Activated T-cell treated with anti-CD3 and anti-CD28 coated beads, Interleukin-2, amount 50 U/mL, for 1 hour (primary cell): Measurements from ENCODE around the gene KCNH4.
A peak's percentile ranks its signal among the peaks of the same experiment; 100 is the strongest.
"Not testable (repeated sequence)": the region's sequence is repeated elsewhere in the genome, so short reads cannot be mapped to it uniquely, and the experiment has no call there.

Experiments used
- DNase-seq: peaks from one replicate; pipeline ENCODE4 v3.0.0-alpha.2; 2020

Gene KCNH4

DNA sequence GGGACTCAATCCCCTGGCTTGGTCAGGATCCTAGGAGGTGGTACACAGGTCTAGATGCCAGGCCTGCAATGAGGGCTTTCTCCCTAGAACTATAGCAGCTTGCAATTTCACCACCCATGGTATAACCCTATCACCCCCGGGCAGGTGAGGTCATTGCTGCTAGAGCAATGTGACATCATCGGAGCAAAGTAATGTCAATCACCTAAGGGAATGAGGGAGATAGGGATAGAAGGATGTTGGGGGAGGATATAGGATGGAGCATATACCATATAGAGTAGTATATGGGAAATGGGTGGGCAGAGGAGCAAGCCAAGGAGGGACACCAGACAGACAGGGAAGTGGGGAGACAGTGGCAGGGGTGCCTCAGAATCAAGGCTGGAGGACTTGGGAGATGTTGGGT lies 3.3 kb downstream of the KCNH4 start:
- no peak for DNase-seq

DNA sequence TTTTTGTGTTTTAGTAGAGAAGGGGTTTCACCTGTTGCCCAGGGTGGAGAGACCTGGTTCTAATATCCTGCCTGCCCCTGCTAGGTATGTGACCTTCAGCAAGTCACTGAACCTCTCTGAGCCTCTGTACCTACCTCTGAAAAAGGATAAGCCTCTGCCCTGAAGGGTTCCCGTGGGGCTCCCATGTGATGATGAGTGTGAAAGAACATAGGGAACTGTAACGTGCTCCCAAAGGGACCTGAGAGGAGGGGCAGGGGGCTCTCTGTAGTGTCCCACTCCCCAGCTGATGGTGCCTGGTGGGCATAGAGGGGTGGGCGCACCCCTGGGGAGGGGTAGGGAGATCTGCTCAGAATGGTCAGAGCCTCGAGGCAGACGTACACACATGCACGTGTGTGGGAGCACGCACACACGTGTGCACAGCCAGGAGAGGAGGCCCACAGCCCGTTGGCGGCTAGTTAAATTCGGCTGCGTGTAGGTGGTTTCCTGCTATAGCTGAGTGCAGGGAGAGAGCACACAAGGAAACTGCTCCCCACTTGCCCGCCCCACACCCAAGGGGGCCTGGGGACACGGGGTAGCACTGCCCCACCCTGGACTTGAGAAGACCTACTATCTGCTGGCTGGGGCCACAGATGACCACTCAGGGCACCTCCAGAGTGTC lies 6.7 kb downstream of the KCNH4 start:
- no peak for DNase-seq

DNA sequence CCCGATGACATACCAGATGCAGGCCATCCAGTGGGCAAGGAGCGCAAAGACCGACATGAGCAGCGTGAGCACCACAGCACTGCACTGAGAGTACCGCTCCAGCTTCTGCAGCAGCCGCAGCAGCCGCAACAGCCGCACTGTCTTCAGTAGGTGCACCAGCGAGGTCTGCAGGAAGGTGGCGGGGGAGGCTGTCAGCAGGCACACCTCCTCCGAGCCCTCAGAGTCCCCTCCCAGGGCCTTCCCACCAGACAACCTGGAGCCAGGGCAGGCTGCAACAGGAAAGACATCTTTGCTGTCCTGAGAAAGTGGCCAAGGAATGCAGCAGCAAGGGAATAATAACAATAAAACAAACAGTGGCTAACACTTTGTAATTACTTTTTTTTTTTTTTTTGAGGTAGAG lies 9.1 kb downstream of the KCNH4 start:
- no peak for DNase-seq

DNA sequence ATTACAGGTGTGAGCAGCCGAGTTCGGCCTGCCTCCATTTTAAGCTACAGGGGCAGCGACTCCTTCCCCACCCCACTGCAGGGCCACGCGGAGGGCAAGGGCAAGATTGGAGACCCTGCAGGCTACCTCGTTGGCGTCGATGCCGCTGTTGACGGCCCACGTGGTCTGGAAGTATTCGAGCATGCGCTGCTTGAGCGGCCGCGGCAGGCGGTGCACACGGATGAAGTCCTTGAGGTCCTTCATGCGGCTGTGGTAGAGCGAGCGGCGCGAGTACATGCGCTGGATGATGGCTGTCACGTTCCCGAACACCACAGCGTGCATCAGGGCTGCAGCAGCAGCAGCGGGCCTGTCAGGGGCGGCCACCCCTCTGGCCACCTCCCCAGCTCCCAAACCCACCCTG lies 11.6 kb downstream of the KCNH4 start:
- DNase-seq = no peak

DNA sequence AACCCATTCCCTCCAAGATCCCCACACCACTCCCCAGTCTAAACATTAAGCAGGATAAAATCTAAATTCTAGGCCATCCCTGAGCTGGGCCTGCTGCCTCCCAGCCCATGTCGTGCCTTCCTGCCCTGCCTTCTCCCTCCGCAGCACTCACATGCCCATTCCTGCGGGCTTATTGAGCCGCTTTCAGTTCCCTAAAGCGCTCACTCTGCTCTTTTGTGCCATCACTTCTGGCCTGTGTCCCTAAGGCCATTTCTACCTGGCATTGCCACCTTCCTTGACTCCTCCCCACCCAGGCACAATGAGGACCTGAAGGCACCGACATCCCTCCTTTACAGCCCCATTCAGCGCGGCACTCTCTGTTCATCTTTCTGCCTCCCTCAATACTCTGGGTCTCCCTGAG lies 13.1 kb downstream of the KCNH4 start:
- no peak for DNase-seq

DNA sequence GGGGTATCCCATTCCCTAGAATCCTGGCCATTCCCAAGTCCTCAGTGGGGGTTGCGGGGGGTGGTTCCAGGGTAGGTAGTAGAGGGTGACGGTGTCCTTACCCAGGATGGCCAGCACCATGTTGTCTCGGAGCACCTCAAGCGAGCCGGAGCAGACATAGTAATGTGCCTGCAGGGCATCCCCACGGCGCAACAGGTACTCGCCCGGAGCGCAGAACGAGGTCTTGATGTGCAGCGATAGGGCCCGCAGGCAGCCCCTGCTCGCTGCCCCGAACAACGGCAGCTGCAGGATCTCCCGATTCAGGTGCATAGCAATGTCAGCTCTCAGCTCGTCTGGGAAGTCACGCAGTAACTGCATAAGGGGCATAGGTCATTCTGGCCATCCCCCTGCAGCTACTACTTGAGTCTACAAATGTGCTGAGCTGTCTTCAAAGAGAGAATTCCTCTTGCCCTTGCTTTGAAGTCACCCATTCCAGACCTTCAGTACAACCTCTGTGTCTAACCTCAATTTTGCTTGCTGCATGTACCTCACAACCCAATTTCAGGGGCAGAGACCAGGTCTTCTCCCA lies 14.7 kb downstream of the KCNH4 start:
- no peak for DNase-seq

DNA sequence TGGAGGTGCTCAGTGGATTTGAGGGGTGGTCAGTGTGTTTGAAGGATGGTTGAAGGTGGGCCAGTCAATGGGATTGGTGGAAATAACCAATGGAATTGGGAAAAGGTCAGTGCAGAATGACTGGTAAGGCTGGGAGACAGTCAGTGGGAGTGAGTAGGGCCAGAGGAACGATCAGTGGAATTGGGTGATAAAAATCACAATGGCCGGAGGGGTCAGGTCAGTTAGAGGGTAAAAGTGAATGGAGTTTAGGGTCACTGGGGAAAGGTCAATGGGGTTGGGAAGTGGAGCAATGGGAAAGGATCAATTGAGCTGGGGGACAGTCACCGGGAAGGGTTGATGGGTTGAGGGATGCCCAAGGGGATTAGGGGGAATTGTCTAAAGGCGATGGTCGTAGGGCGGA lies 15.2 kb downstream of the KCNH4 start:
- no peak for DNase-seq

DNA sequence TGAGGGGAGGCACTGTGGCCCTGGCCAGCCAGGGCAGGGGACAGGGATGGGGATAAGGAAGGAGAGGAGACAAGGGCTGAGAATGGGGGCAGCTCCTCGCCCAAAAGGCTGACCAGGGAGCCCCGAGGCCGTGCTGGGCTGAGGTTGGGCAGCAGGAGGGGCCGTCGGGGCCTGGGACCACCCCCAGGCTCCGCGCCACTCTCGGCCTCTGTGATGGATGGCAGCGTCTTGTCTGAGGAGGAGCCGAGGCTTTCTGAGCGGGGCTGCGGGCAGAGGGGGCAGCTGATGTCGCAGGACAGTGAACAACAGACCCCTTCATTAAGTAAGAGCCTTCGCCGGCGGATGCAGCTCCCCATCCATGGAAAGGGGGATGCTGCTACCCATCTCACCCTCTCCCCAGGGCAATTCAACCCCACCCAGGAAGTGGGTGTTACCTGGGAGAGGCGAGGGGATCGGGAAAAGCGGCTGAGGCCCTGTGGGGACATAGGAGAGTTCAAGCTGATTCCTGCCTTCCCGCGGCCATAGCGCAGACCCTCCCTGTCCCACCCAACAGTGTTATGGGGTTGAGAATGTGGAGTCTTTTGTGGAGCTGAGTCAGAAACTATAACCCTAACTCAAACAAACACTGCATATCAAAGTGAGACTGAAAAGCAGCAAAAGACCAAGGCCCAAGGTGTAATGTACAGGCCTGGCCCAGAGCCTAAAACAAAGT lies 17.1 kb downstream of the KCNH4 start:
- DNase-seq = no peak

DNA sequence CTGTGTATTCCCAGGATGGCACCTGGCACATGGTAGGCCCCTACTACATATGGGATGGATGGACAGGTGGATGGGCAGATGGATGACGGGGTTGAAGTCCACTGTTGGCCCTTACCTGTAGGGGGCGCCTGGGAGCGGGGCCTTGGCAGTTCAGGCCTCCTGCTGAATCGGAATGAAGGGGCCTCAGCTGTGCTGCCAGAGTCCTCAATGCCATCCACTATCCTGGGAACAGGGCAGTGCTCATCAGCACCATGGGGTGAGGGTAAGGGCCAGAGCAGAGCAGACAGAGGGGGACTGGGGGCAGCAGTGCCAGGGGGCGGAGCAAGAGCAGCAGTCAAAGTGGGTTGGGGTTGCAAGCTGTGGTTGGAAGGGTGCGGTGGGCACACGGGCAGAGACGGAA lies 17.8 kb downstream of the KCNH4 start:
- DNase-seq = peak; percentile 40

DNA sequence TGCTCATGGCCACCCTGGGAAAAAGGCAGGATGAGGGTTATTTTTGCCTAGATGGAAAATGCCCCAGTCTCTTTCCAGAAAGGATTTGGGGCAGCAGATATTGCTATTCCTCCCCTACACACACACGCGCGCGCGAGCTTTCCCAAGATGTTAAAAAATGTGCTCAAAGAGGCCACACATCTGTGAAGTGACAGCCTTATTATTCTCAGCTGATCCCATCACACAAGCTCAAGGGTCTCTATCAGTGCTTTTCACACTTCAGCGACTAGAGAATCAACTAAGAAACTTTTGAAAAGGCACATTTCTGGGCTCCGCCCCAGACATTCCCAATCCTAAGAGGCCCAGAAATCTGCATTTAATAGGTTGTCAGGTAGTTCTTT lies 20.4 kb downstream of the KCNH4 start:
- no peak for DNase-seq

DNA sequence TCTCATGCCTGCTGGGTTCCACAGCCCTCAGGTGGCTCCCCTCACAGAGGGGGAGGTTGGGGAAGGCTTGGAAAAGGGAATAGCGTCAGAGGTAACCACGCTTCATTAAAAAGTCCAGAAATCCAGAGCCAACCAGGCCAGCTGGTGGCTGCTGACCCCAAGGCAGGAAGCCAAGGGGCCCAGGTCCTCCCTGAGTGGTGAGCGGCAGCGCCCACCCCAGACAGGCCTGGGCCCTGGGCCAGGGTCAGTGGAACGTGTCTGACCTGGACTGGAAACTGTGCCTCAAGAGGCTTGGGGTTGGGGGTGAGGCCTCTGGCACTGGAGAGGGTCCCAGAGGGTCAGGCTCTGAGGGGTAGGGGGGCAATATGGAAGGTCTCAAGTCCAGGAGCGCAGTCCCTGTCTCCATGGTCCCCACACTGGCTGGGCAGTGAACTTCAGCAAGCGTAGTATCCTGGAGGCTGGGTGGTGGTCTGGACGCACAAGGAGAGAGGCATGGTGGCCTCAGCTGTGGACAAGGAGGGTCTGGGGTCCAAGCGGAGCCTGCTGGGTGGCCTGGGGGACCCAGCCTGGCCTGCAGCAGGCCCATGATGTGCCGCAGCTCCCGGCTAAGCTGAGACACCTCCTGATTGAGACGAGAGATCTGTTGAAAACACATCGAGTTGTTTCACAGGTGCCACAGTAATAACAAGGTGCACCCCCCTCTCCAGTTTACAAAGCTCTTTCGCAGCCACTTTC lies 21.0 kb downstream of the KCNH4 start:
- DNase-seq = no peak

DNA sequence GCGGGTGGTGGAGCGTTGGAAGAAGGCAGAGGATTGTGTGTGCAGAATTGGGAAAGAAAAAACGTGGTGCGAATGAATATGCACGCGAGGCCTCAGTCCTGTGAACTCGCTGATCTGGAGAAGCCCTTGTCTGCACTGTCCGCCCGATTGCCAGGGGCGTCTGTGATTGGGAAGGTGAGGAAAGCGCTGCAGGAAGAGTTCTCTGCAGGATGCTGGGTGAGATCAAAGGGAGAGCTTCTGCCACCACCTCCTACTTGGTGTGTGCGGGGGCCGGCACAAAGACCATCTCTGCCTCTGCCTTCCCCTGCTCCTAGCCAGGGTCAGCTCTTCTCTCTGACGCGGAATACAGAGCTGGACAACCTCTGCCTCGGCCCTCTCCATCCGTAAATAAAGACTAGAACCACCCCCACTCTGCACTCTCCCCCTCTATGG lies 25.3 kb downstream of the KCNH4 start:
- DNase-seq = no peak

DNA sequence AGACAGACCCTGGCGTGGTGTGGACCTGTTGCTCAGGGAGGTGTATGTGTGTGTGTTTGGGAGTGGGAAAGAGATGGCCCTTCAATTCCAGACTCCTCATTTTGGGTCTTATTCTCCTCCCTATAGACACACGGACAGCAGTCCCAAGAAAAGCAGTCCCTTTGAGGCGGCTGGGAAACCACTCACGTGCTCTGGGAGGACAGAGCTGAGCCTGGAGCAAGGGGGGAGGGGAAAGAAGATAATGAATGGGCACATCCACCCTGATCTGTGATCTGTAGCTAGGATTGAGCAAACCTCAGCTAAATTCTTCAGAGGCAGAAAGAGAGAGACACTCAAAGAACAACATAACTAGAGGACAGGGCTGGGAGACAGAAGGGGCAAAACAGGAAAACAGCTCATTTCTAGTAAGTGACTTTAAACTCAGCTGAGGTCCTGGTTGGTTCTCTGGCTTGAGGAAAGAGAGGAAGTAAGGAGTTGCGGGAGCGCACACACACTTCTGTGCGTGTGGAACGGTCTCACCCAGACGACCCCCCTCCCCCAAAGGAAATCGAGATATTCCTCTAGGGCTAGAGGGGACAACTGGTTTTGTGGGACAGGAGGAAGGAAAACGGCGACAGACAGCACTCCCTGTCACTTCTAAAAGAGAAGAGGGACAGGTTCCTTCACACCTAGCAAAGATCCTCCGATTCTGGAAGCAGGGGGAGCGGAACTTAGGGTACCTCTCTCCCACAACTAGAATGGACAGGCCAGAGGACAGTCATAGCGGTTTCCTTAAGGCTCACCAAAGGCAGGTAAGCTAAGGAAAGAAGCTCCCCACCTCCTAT lies 26.8 kb downstream of the KCNH4 start:
- DNase-seq = no peak

DNA sequence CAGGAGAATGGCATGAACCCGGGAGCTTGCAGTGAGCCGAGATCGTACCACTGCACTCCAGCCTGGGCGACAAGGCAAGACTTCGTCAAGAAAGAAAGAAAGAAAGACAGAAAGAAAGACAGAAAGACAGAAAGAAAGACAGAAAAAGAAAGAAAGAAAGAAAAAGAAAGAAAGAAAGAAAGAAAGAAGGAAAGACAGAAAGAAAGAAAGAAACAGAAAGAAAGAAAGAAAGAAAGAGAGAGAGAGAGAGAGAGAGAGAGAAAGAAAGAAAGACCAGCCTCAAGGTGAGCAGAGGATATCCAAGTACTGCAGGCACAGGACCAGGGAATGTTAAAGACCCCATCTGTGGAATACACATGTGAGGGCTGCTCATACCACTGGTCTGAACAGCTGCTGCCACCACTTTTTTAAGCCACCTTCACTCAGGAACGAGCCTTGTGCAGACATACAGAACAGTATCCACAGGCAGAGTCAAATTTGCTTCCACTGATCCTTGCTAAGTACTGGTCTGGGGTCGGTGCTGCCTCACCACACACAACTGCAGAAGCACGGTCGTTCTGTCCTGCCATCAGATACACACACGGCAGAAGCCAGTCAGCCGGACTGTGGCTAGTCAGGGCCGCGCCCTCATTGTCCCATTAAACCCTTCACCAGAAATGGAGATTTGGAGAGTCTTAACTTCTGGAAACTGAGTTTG lies 33.9 kb downstream of the KCNH4 start:
- no peak for DNase-seq

DNA sequence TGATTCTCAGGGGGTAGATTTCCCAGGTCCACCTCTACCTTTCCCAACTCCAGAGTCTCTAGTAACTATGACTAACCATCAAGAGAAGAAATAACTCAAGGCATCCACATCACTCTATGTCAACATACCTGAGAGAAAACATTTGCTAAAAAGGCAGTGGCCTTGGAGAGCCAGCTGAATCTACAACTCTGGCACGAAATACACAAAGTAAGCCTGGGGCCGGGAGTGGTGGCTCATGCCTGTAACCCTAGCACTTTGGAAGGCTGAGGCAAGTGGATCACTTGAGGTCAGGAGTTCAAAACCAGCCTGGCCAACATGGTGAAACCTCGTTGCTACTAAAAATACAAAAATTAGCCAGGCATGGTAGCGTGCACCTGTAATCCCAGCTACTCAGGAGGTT lies 37.8 kb downstream of the KCNH4 start:
- not testable (repeated sequence) for DNase-seq

DNA sequence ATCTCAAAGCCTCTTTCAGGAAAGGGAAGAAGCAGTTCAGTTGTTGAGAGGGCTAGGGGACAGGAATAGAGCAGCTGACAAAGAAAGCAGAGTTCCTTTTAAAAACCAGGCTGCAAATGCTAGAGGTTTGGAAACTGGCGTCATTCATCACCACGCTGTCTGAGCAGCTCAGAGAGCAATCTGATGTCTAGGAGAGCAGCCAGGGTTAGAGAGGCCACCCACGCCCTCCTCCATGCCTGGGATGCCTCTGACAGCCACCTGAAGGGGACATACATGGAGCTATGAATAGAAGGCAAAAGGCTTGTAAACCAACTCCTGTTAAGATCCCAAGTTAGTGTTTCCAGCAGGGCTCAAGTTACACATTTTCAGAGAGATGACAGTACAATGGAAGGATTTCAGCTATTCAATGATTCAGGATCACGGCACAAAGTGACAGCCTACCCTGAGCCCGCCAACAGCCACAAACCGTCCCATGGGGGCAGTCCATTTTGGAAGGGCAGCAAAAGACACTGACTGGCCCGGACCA lies 38.5 kb downstream of the KCNH4 start:
- DNase-seq = no peak

DNA sequence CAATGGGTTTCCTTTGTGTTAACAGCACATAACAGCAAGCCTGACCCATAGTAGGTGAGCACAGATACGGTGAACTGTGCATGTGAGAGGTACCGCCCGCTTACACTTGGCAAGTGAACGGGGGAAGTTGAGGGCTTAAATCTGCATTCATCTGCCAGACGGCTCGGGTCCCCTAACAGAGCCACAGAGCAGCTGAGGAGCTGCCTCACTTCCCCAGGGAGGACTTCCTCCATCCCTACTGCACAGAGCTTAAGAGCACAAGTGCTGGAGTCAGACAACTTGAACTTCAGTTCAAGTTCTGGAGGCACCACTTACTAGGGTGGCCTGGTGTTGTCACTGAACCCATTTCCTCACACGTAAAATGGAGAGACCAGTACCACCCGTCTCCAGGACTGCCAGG lies 39.6 kb downstream of the KCNH4 start:
- no peak for DNase-seq

DNA sequence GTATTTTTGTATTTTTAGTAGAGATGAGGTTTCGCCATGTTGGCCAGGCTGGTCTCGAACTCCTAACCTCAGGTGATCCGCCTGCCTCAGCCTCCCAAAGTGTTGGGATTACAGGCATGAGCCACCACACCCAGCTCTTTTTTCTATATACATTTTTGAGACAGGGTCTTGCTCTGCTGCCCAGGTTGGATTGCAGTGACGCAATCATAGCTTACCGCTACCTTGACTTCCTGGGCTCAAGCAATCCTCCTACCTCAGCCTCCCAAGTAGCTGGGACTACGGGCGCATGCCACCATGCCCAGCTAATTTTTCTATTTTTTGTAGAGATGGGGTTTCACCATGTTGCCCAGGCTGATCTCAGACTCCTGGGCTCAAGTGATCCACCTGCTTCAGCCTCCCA lies 40.3 kb downstream of the KCNH4 start:
- not testable (repeated sequence) for DNase-seq

DNA sequence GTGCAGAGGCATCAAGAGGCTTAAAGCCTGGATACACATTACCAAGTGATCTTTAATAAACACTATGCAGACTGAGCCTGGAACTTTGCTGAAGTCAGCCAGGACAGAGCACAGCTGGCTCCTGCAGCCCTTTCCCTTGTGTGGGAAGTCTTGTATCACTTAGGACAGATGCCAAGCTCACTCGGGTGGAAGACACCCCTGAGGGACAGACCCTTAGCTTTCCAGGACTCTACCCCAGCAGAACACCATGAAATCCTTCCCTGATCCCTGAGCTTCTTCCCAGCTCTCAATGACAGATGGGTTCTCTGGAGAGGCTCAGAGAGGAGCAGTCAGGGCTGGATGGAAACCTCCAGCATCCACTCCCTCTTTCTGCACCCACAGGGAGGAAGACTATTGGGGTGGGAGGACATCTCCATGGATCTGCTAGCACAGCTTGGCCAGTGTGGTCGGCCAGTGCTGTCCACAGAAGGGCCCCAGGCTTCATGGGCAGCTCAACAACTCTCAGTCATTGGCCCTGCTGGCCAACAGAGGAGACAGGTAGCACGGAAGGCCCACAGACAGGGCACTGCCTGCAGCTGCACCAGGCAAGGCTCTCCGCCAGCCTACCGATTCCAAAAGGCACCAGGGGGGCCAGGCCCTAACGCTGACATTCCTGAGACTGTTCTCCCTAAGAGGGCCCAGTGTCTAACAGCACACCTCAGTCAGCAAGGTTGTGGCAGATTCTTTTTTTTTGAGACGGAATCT lies 42.0 kb downstream of the KCNH4 start:
- no peak for DNase-seq

DNA sequence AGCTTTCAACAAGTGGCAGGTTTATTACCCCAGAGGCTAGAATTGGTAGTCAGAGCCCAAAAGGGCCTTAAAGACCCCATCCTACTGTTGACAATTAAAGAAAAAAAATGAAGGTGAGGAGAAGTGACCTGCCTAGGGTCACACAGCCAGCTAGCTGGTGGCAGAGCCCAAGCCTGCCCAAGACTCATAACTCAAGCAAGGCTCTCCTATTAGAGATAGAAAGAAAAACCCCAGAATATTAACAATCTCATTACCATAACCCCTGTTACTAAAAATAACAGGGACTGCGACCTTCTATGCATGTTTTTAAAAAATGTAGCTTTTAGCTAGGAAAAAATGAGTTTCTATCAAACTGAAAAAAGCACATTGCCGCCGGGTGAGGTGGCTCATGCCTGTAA lies 44.3 kb downstream of the KCNH4 start:
- DNase-seq = no peak
